MM.1S (cell line): ENCODE data around the gene SNTB2.

ENCODE experiments used
- DNase-seq: peaks from one replicate; pipeline ENCODE4 v3.0.0-alpha.2; 2015
- H2AFZ ChIP-seq: fragments of 300-600 bp; sonication (generic); 2 replicates; pipeline ENCODE4 v1.6.0; 2016; ENCODE audit warnings: antibody characterized with exemption, low read length
- H3F3A ChIP-seq: fragments of 300-600 bp; sonication (generic); 2 replicates; pipeline ENCODE4 v1.6.1; 2016; ENCODE audit warnings: mild to moderate bottlenecking, antibody characterized with exemption, low read length, moderate library complexity, mixed read lengths; ENCODE audit not compliant: insufficient read depth
- H3K27ac ChIP-seq: fragments of 300-600 bp; sonication (generic); 2 replicates; pipeline ENCODE4 v1.5.1; 2016; ENCODE audit warnings: mild to moderate bottlenecking, low read length
- H3K27me3 ChIP-seq: fragments of 300-600 bp; sonication (generic); replicated peaks from 2 replicates; pipeline ENCODE4 v1.6.0; 2016; ENCODE audit warnings: low read length; ENCODE audit not compliant: insufficient read depth
- H3K36me3 ChIP-seq: fragments of 300-600 bp; sonication (generic); replicated peaks from 2 replicates; pipeline ENCODE4 v1.6.1; 2016; ENCODE audit warnings: mild to moderate bottlenecking, low read length, mixed read lengths; ENCODE audit not compliant: insufficient read depth
- H3K4me1 ChIP-seq: fragments of 300-600 bp; sonication (generic); 2 replicates; pipeline ENCODE4 v1.6.1; 2016; ENCODE audit warnings: low read length, mixed read lengths
- H3K4me2 ChIP-seq: fragments of 300-600 bp; sonication (generic); 2 replicates; pipeline ENCODE4 v1.6.0; 2016; ENCODE audit warnings: low read depth, low read length
- H3K4me3 ChIP-seq: fragments of 300-600 bp; sonication (generic); 2 replicates; pipeline ENCODE4 v1.5.1; 2016; ENCODE audit warnings: low read length, mixed read lengths
- H3K79me2 ChIP-seq: fragments of 300-600 bp; sonication (generic); 2 replicates; pipeline ENCODE4 v1.6.1; 2016; ENCODE audit warnings: mixed run types, low read length, mixed read lengths
- H3K9ac ChIP-seq: fragments of 300-600 bp; sonication (generic); 2 replicates; pipeline ENCODE4 v1.6.1; 2016; ENCODE audit warnings: low read length, mixed read lengths
- H3K9me2 ChIP-seq: fragments of 300-600 bp; sonication (generic); replicated peaks from 2 replicates; pipeline ENCODE4 v1.6.1; 2016; ENCODE audit warnings: mild to moderate bottlenecking, low read length, mixed read lengths; ENCODE audit not compliant: insufficient read depth
- H3K9me3 ChIP-seq: fragments of 300-600 bp; sonication (generic); replicated peaks from 2 replicates; pipeline ENCODE4 v1.6.1; 2016; ENCODE audit warnings: mild to moderate bottlenecking, low read length, mixed read lengths; ENCODE audit not compliant: insufficient read depth
- H4K20me1 ChIP-seq: fragments of 300-600 bp; sonication (generic); 2 replicates; pipeline ENCODE4 v1.6.1; 2016; ENCODE audit warnings: mild to moderate bottlenecking, low read length, moderate library complexity, mixed read lengths; ENCODE audit not compliant: insufficient read depth
- EZH2 ChIP-seq: fragments of 300-600 bp; sonication (generic); optimal IDR thresholded peaks from 2 replicates; pipeline ENCODE3; 2017; ENCODE audit warnings: low read depth, mild to moderate bottlenecking, antibody characterized with exemption, low read length, mixed read lengths
- EZH2phosphoT487 ChIP-seq: fragments of 300-600 bp; sonication (generic); IDR thresholded peaks from 2 replicates; pipeline ENCODE4 v1.6.1; 2018; ENCODE audit warnings: antibody characterized with exemption, low read length
- TF ChIP-seq, protein P1 (sequence below): fragments of 300-600 bp; sonication (generic); IDR thresholded peaks from 2 replicates; pipeline ENCODE4 v1.5.1; 2016; ENCODE audit warnings: antibody characterized with exemption, low read length, mixed read lengths

SNTB2 gene

GRCh38 chr16:69316595-69317034 lies 129.7 kb downstream of the SNTB2 start:
- peaks cover 71% of the 10 kb centered on the region for H3K79me2 ChIP-seq
- no peaks in the 10 kb centered on the region for H3K9me3 ChIP-seq

GRCh38 chr16:69318177-69318910 lies 131.4 kb downstream of the SNTB2 start:
- H3K27me3 ChIP-seq, result no peaks in the 10 kb centered on the region
- DNase-seq, result no peak
- H3K4me2 ChIP-seq, result no peak overlapping the region
- peaks cover 66% of the 10 kb centered on the region for H3K79me2 ChIP-seq
- no peak overlapping the region for H3K9ac ChIP-seq
- H2AFZ ChIP-seq, result no peak overlapping the region
- H4K20me1 ChIP-seq, result peaks cover under 1% of the 10 kb centered on the region; the same call in 1 of the 2 replicates
- no peaks in the 10 kb centered on the region for H3K9me2 ChIP-seq
- no peak overlapping the region for H3K27ac ChIP-seq
- H3K4me3 ChIP-seq, result no peak overlapping the region
- H3K9me3 ChIP-seq, result no peaks in the 10 kb centered on the region
- H3K36me3 ChIP-seq, result peaks cover 25% of the 10 kb centered on the region
- no peaks in the 10 kb centered on the region; the same call in 1 of the 2 replicates for H3F3A ChIP-seq
- TF ChIP-seq, protein P1, sequence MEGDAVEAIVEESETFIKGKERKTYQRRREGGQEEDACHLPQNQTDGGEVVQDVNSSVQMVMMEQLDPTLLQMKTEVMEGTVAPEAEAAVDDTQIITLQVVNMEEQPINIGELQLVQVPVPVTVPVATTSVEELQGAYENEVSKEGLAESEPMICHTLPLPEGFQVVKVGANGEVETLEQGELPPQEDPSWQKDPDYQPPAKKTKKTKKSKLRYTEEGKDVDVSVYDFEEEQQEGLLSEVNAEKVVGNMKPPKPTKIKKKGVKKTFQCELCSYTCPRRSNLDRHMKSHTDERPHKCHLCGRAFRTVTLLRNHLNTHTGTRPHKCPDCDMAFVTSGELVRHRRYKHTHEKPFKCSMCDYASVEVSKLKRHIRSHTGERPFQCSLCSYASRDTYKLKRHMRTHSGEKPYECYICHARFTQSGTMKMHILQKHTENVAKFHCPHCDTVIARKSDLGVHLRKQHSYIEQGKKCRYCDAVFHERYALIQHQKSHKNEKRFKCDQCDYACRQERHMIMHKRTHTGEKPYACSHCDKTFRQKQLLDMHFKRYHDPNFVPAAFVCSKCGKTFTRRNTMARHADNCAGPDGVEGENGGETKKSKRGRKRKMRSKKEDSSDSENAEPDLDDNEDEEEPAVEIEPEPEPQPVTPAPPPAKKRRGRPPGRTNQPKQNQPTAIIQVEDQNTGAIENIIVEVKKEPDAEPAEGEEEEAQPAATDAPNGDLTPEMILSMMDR, result no peak
- no peak for TF ChIP-seq EZH2phosphoT487
- no peak for TF ChIP-seq EZH2
- no peaks in the 10 kb centered on the region for H3K4me1 ChIP-seq

More at GRCh38 chr16:69316595-69317034, 129.7 kb downstream of the SNTB2 start:
- peaks cover 25% of the 10 kb centered on the region for H3K36me3 ChIP-seq
- peaks cover 2% of the 10 kb centered on the region; the same call in 1 of the 2 replicates for H4K20me1 ChIP-seq
- H3F3A ChIP-seq, result peaks cover 7% of the 10 kb centered on the region; the same call in 1 of the 2 replicates
- no peak for DNase-seq
- H3K27me3 ChIP-seq, result no peaks in the 10 kb centered on the region
- no peak overlapping the region for H3K27ac ChIP-seq
- no peak overlapping the region for H3K4me3 ChIP-seq
- no peak for TF ChIP-seq EZH2
- TF ChIP-seq EZH2phosphoT487, result no peak
- TF ChIP-seq, protein P1, result no peak
- H3K9me2 ChIP-seq, result no peaks in the 10 kb centered on the region
- H3K4me2 ChIP-seq, result no peak overlapping the region
- H3K4me1 ChIP-seq, result no peaks in the 10 kb centered on the region
- no peak overlapping the region for H3K9ac ChIP-seq
- no peak overlapping the region for H2AFZ ChIP-seq

GRCh38 chr16:69318911-69319289 lies 131.9 kb downstream of the SNTB2 start:
- Histone ChIP-seq H3K4me1 (no peaks in the 10 kb centered on the region), H3F3A (no peaks in the 10 kb centered on the region; the same call in 1 of the 2 replicates), H3K9ac (no peak overlapping the region), H4K20me1 (no peaks in the 10 kb centered on the region; the same call in 1 of the 2 replicates), H3K27ac (no peak overlapping the region), H3K27me3 (no peaks in the 10 kb centered on the region), H3K79me2 (peaks cover 66% of the 10 kb centered on the region), H3K36me3 (peaks cover 25% of the 10 kb centered on the region), H3K9me2 (no peaks in the 10 kb centered on the region), H3K4me3 (no peak overlapping the region), H3K9me3 (no peaks in the 10 kb centered on the region), H3K4me2 (no peak overlapping the region), H2AFZ (no peak overlapping the region)
- no peak for DNase-seq
- TF ChIP-seq, protein P1, result no peak
- TF ChIP-seq EZH2phosphoT487, result no peak
- no peak for TF ChIP-seq EZH2
